ENCODE data around the gene SIGLEC9. TPM values are rescaled to one million over a fixed set of nuclear protein-coding genes. Genes with fewer than 3 reads are reported as not detected.

SIGLEC9 gene
- total RNA-seq, 2 experiments from 2014 or later, result 0.36 to 0.59 TPM

- peaks cover 7% of the 10 kb centered on the region for H3K36me3 Mint-ChIP-seq (ENCODE audit: low read depth)
- Histone ChIP-seq H3K27ac (ENCODE audit: low read depth in 1 of 2, low read length in 2 of 2) (no peak overlapping the region), H3K4me1 (ENCODE audit: insufficient read depth, low read length) (peaks cover 52% of the 10 kb centered on the region), H3K4me3 (ENCODE audit: low read length) (no peak overlapping the region), H3K9me3 (ENCODE audit: control insufficient read depth in 1 of 2, insufficient read depth in 1 of 2, low read length in 2 of 2) (no peaks in the 10 kb centered on the region), H3K36me3 (ENCODE audit: insufficient read depth, low read length) (no peaks in the 10 kb centered on the region), H3K27me3 (ENCODE audit: control insufficient read depth in 1 of 2, insufficient read depth in 2 of 2, low read length in 2 of 2) (no peaks in the 10 kb centered on the region)
- no peak for DNase-seq
- ATAC-seq (ENCODE audit: poor library complexity), result no peak
- no peak overlapping the region for H3K27ac Mint-ChIP-seq
- POLR2A ChIA-PET, result no interaction called here
- intact Hi-C loops (cut with DNase I, micrococcal nuclease), result no loop called here
- H3K9me3 Mint-ChIP-seq, result no peaks in the 10 kb centered on the region
- no peak overlapping the region for H3K4me3 Mint-ChIP-seq
- H3K27me3 Mint-ChIP-seq, result no peaks in the 10 kb centered on the region
- TF ChIP-seq CTCF (IDR thresholded peaks at IDR 0.05), result no peak
- CTCF ChIA-PET, result no interaction called here
- peaks cover 28% of the 10 kb centered on the region for H3K4me1 Mint-ChIP-seq (ENCODE audit: low read depth)
Measured at GRCh38 chr19:51111606-51112005, 13.1 kb upstream of the SIGLEC9 start.

GRCh38 chr19:51114087-51114729 is 10.5 kb upstream of the SIGLEC9 start:
- H3K27me3 Mint-ChIP-seq, result no peaks in the 10 kb centered on the region
- DNase-seq, result peak in 1 of 14 experiments; percentile 67
- H3K4me3 Mint-ChIP-seq, result no peak overlapping the region
- ChIA-PET CTCF (interaction anchor here (0.9 kb wide), 1 partner anchor 44 kb away, joined by 3 read pairs; no protein-coding TSS in a partner anchor), POLR2A (interaction anchor here (1.4 kb wide), 1 partner anchor 18 kb away, joined by 6 read pairs; no protein-coding TSS in a partner anchor)
- H3K36me3 ChIP-seq (ENCODE audit: insufficient read depth, low read length), result no peaks in the 10 kb centered on the region
- no peaks in the 10 kb centered on the region for H3K9me3 Mint-ChIP-seq
- H3K27ac ChIP-seq (ENCODE audit: low read depth in 1 of 2, low read length in 2 of 2), result no peak overlapping the region
- no peaks in the 10 kb centered on the region for H3K27me3 ChIP-seq (ENCODE audit: control insufficient read depth in 1 of 2, insufficient read depth in 2 of 2, low read length in 2 of 2)
- peaks cover 40% of the 10 kb centered on the region for H3K4me1 ChIP-seq (ENCODE audit: insufficient read depth, low read length)
- H3K4me1 Mint-ChIP-seq (ENCODE audit: low read depth), result peaks cover 20% of the 10 kb centered on the region
- intact Hi-C loops (cut with DNase I, micrococcal nuclease), result no loop called here
- no peak for TF ChIP-seq CTCF (IDR thresholded peaks at IDR 0.05)
- no peak overlapping the region for H3K4me3 ChIP-seq (ENCODE audit: low read length)
- H3K36me3 Mint-ChIP-seq (ENCODE audit: low read depth), result no peaks in the 10 kb centered on the region
- peak overlapping the region; percentile 54 for H3K27ac Mint-ChIP-seq
- peak; percentile 75 for ATAC-seq (ENCODE audit: poor library complexity)
- no peaks in the 10 kb centered on the region for H3K9me3 ChIP-seq (ENCODE audit: control insufficient read depth in 1 of 2, insufficient read depth in 1 of 2, low read length in 2 of 2)

- Mint-ChIP-seq H3K9me3 (no peaks in the 10 kb centered on the region), H3K4me3 (no peak overlapping the region), H3K36me3 (ENCODE audit: low read depth) (no peaks in the 10 kb centered on the region), H3K27ac (no peak overlapping the region), H3K27me3 (no peaks in the 10 kb centered on the region), H3K4me1 (ENCODE audit: low read depth) (peaks cover 42% of the 10 kb centered on the region)
- ATAC-seq (ENCODE audit: poor library complexity) (peak; percentile 46), DNase-seq (peak in 3 of 14 experiments; percentile 37 to 72 (median 54))
- intact Hi-C loops (cut with DNase I, micrococcal nuclease), result no loop called here
- no peaks in the 10 kb centered on the region for H3K27me3 ChIP-seq (ENCODE audit: control insufficient read depth in 1 of 2, insufficient read depth in 2 of 2, low read length in 2 of 2)
- peaks cover 55% of the 10 kb centered on the region for H3K4me1 ChIP-seq (ENCODE audit: insufficient read depth, low read length)
- ChIA-PET CTCF (no interaction called here), POLR2A (interaction anchor here (0.8 kb wide), 1 partner anchor 17 kb away, joined by 3 read pairs; no protein-coding TSS in a partner anchor)
- TF ChIP-seq CTCF (IDR thresholded peaks at IDR 0.05), result no peak
- no peaks in the 10 kb centered on the region for H3K9me3 ChIP-seq (ENCODE audit: control insufficient read depth in 1 of 2, insufficient read depth in 1 of 2, low read length in 2 of 2)
- peak overlapping the region in 1 of 2 donors; percentile 17 for H3K27ac ChIP-seq (ENCODE audit: low read depth in 1 of 2, low read length in 2 of 2)
- H3K36me3 ChIP-seq (ENCODE audit: insufficient read depth, low read length), result no peaks in the 10 kb centered on the region
- no peak overlapping the region for H3K4me3 ChIP-seq (ENCODE audit: low read length)
Measured at GRCh38 chr19:51116736-51117286, 7.9 kb upstream of the SIGLEC9 start.
